Psoas muscle (tissue), 8 donors: ENCODE results near the gene OLAH. TPM values are rescaled to one million over a fixed set of nuclear protein-coding genes. Genes with fewer than 3 reads are reported as not detected.
"Not testable (repeated sequence)": the region's sequence is repeated elsewhere in the genome, so short reads cannot be mapped to it uniquely, and the experiment has no call there.

ENCODE experiments used
- ATAC-seq, 4 donors: fragments of 200-7000 bp; cut with Tn5 transposase; one replicate each; pipeline ENCODE4 v1.9.1; 2020; ENCODE audit warnings: moderate library complexity in 3 of 4, mild to moderate bottlenecking in 2 of 4
- DNase-seq, 2 donors: peaks; one replicate each; pipeline ENCODE4 v3.0.0-alpha.2; 2020
- H3K27ac ChIP-seq: fragments of 200-600 bp; one replicate; pipeline ENCODE4 v1.8.0; 2022
- H3K27me3 ChIP-seq, 3 donors: fragments of 200-600 bp in 1 of 3; one replicate each; pipeline versions ENCODE4 v1.6.1 to v1.8.0; 2013 to 2022; ENCODE audit warnings: low read length in 2 of 3, mild to moderate bottlenecking in 2 of 3, moderate library complexity in 1 of 3; ENCODE audit not compliant: insufficient read depth in 3 of 3
- H3K36me3 ChIP-seq, 2 donors: fragments of 200-600 bp in 1 of 2; one replicate each; pipeline versions ENCODE4 v1.6.1 to v1.8.0; 2013 to 2022; ENCODE audit warnings: low read depth in 1 of 2, mild to moderate bottlenecking in 1 of 2, moderate library complexity in 1 of 2; ENCODE audit not compliant: insufficient read depth in 1 of 2
- H3K4me1 ChIP-seq: fragments of 200-600 bp; one replicate; pipeline ENCODE4 v1.8.0; 2022
- H3K4me3 ChIP-seq: fragments of 200-600 bp; one replicate; pipeline ENCODE4 v1.8.0; 2022; ENCODE audit warnings: mild to moderate bottlenecking
- H3K9me3 ChIP-seq: fragments of 200-600 bp; one replicate; pipeline ENCODE4 v1.8.0; 2022
- CTCF ChIP-seq: fragments of 200-600 bp; IDR thresholded peaks from one replicate; pipeline ENCODE4 v1.8.0; 2022; ENCODE audit warnings: antibody characterized with exemption
- WGBS, 3 donors: extraction: QIAGEN DNeasy Blood & Tissue Kit; methylation state at CpG; one replicate each; pipeline versions ENCODE4 v1.1.6 to v1.1.7; 2013; 5-methylcytosine and 5-hydroxymethylcytosine counted together
- intact Hi-C, 2 donors: fragments of 100-400 bp; cut with DNase I; formaldehyde crosslinking; loops; one replicate each; pipeline versions ENCODE4 v1.11.0 to v1.14.2; 2022
- long read RNA-seq, 2 donors: library from polyadenylated mRNA; unstranded; transcript quantifications; one replicate each; pipeline ENCODE4 v2.0.0, GENCODE V29; 2021
- polyA plus RNA-seq, 3 donors: library from polyadenylated mRNA; stranded (reverse); fragments of 200-250 nt; gene quantifications; one replicate each; pipeline ENCODE4 v1.2.3, GENCODE V29; 2013
- total RNA-seq, 4 donors: library from RNA; stranded (reverse); fragmentation: NEBNext Ultra II Directional in 2 of 4; extraction: Animal tissue kit (Norgen Biotek cat#: 25700) in 2 of 4; gene quantifications; one replicate each; pipeline versions ENCODE4 v1.2.1 to v1.2.4, GENCODE V29; 2021 to 2023
- donor health status: healthy with polysubstance abuse.
- donor health status: DM: no; HTN: no; CAD: no; lungs with moderate emphysema.
- donor health status: Bipolar disorder and iron deficiency.
- donor health status: healthy.
- donor health status: DM: yes; HTN: yes; CAD: no.
- donor health status: DM: no; HTN: no; CAD: no.
- donor health status: DM: no; HTN: no; CAD: no.
- donor health status: DM: yes; HTN: yes; CAD: no.

Gene OLAH
- total RNA-seq (under 1 TPM in 2 of 4 donors, not detected in 2; 0.25 to 0.39 TPM), polyA plus RNA-seq (under 1 TPM in 2 of 3 donors, not detected in 1; 0.29 to 0.99 TPM)
- long read RNA-seq, donor 1 = 0 reads
- long read RNA-seq, donor 2 = 0 reads

GRCh38 chr10:15043674-15044073 lies at the start of gene OLAH:
Gene OLAH, plus strand, starts transcription at chr10:15043943. Its CDS starts 3,346 bp downstream, at chr10:15047289.
- WGBS, 3 donors = 78 to 93% (median 89%) methylated on average over 1 of the region's 1 CpG
- Histone ChIP-seq H3K27ac (no peak within 1 kb of the TSS), H3K4me1 (no peaks in the 10 kb centered on the region), H3K36me3 (no peaks in the 10 kb centered on the region), H3K27me3 (no peaks in the 10 kb centered on the region), H3K9me3 (no peaks in the 10 kb centered on the region), H3K4me3 (no peak within 1 kb of the TSS)
- DNase-seq (no peak), ATAC-seq (no peak)
- intact Hi-C loops = no loop called here
- TF ChIP-seq CTCF = no peak

GRCh38 chr10:14995964-14996565 lies 47.7 kb upstream of the OLAH start:
- WGBS, 3 donors = 62 to 88% (median 79%) methylated on average over 49 to 50 of the region's 50 CpGs
- intact Hi-C loops = no loop called here
- H3K4me3 ChIP-seq = no peak overlapping the region

GRCh38 chr10:15013530-15013929 lies 30.2 kb upstream of the OLAH start:
- H3K27ac ChIP-seq, H3K36me3 ChIP-seq, DNase-seq, H3K4me1 ChIP-seq, intact Hi-C loops, ATAC-seq, H3K27me3 ChIP-seq, H3K4me3 ChIP-seq, H3K9me3 ChIP-seq: not testable (repeated sequence)
- WGBS, 3 donors = 69 to 73% (median 69%) methylated on average over 5 of the region's 5 CpGs

More at GRCh38 chr10:14995964-14996565, 47.7 kb upstream of the OLAH start:
- Histone ChIP-seq H3K9me3 (no peaks in the 10 kb centered on the region), H3K27ac (no peak overlapping the region), H3K4me1 (no peaks in the 10 kb centered on the region), H3K36me3 (no peaks in the 10 kb centered on the region), H3K27me3 (no peaks in the 10 kb centered on the region)
- ATAC-seq = no peak
- no peak for TF ChIP-seq CTCF
- no peak for DNase-seq

GRCh38 chr10:15015451-15015850 lies 28.3 kb upstream of the OLAH start:
- ATAC-seq = no peak
- H3K9me3 ChIP-seq = no peaks in the 10 kb centered on the region
- no peak for DNase-seq
- 51 to 64% (median 59%) methylated on average over 7 of the region's 7 CpGs for WGBS, 3 donors
- no peaks in the 10 kb centered on the region for H3K27me3 ChIP-seq
- no peak overlapping the region for H3K27ac ChIP-seq
- H3K36me3 ChIP-seq = no peaks in the 10 kb centered on the region
- no peaks in the 10 kb centered on the region for H3K4me1 ChIP-seq
- no peak overlapping the region for H3K4me3 ChIP-seq
- intact Hi-C loops = no loop called here
- no peak for TF ChIP-seq CTCF

GRCh38 chr10:15020966-15021365 lies 22.8 kb upstream of the OLAH start:
- intact Hi-C loops, H3K4me1 ChIP-seq: not testable (repeated sequence)

GRCh38 chr10:15023079-15023478 lies 20.7 kb upstream of the OLAH start:
- 80 to 89% (median 82%) methylated on average over 6 of the region's 6 CpGs for WGBS, 3 donors
- DNase-seq, intact Hi-C loops, H3K27me3 ChIP-seq, H3K36me3 ChIP-seq, H3K9me3 ChIP-seq, H3K4me3 ChIP-seq, H3K4me1 ChIP-seq, ATAC-seq, H3K27ac ChIP-seq: not testable (repeated sequence)

More at GRCh38 chr10:15020966-15021365, 22.8 kb upstream of the OLAH start:
- not testable (repeated sequence) for H3K27me3 ChIP-seq, H3K27ac ChIP-seq, DNase-seq, H3K9me3 ChIP-seq, H3K4me3 ChIP-seq, ATAC-seq, H3K36me3 ChIP-seq
- WGBS, 3 donors = 49 to 64% (median 51%) methylated on average over 2 to 4 of the region's 5 CpGs

GRCh38 chr10:15024017-15025004 lies 19.4 kb upstream of the OLAH start:
- H3K9me3 ChIP-seq, ATAC-seq, H3K4me1 ChIP-seq, H3K27me3 ChIP-seq, H3K36me3 ChIP-seq, H3K27ac ChIP-seq, intact Hi-C loops, DNase-seq, H3K4me3 ChIP-seq: not testable (repeated sequence)
- 79 to 82% (median 80%) methylated on average over 17 of the region's 17 CpGs for WGBS, 3 donors

GRCh38 chr10:15025040-15025439 lies 18.7 kb upstream of the OLAH start:
- H3K4me1 ChIP-seq, intact Hi-C loops, H3K27me3 ChIP-seq, DNase-seq, H3K9me3 ChIP-seq, ATAC-seq, H3K36me3 ChIP-seq, H3K4me3 ChIP-seq, H3K27ac ChIP-seq: not testable (repeated sequence)
- 94 to 97% (median 95%) methylated on average over 6 of the region's 6 CpGs for WGBS, 3 donors
